Activated B cell treated with CpG ODN at 0.5 μM for 24 hours (primary cell): ENCODE data around the gene GPR135. TPM values are rescaled to one million over a fixed set of nuclear protein-coding genes. Genes with fewer than 3 reads are reported as not detected.

Experiments
- ATAC-seq: fragments of 200-7000 bp; cut with Tn5 transposase; one replicate; pipeline ENCODE4 v1.10.0; 2021; ENCODE audit warnings: low read depth, mild to moderate bottlenecking, moderate library complexity
- CTCF ChIA-PET: fragments of 350-600 bp; sonication (Branson Sonifier 250); formaldehyde crosslinking; loops from one replicate; lab custom pipeline; 2021; ENCODE audit warnings: antibody characterized with exemption; lab: Charles Lee
- POLR2A ChIA-PET: fragments of 350-600 bp; sonication (Branson Sonifier 250); formaldehyde crosslinking; loops from one replicate; lab custom pipeline; 2021; ENCODE audit warnings: antibody characterized with exemption; lab: Charles Lee
- DNase-seq: peaks from one replicate; pipeline ENCODE4 v3.0.0; 2022
- H3K27ac Mint-ChIP-seq: one replicate; pipeline ENCODE4 v1.8.0; 2020; ENCODE audit warnings: mixed read lengths
- H3K27me3 Mint-ChIP-seq: one replicate; pipeline ENCODE4 v1.8.0; 2021; ENCODE audit warnings: mixed read lengths
- H3K36me3 Mint-ChIP-seq: one replicate; pipeline ENCODE4 v1.8.0; 2021; ENCODE audit warnings: low read depth, mixed read lengths
- H3K4me1 Mint-ChIP-seq: one replicate; pipeline ENCODE4 v1.8.0; 2021; ENCODE audit warnings: mixed read lengths
- H3K4me3 Mint-ChIP-seq: one replicate; pipeline ENCODE4 v1.8.0; 2020; ENCODE audit warnings: mild to moderate bottlenecking, mixed read lengths
- H3K9me3 Mint-ChIP-seq: one replicate; pipeline ENCODE4 v1.8.0; 2020; ENCODE audit warnings: mixed read lengths
- intact Hi-C: fragments of 100-400 bp; cut with micrococcal nuclease; formaldehyde crosslinking; loops from one replicate; pipeline ENCODE4 v1.15.1; 2024
- total RNA-seq: library from RNA; stranded (reverse); gene quantifications from 2 replicates; pipeline ENCODE4 v1.2.3, GENCODE V29; 2022
- TF ChIP-seq, protein P1 (sequence below): fragments of 200-600 bp; IDR thresholded peaks from one replicate; pipeline ENCODE4 v1.8.0; 2022; ENCODE audit warnings: antibody characterized with exemption, mild to moderate bottlenecking

GPR135 gene
- total RNA-seq, 1 donor from 2014 or later: 1.5 TPM

GRCh38 chr14:59492384-59492783, 27.2 kb upstream of the GPR135 start:
- no peak for DNase-seq
- no peak overlapping the region for H3K27ac Mint-ChIP-seq
- H3K4me3 Mint-ChIP-seq: no peak overlapping the region
- CTCF ChIA-PET: no interaction called here
- POLR2A ChIA-PET: interaction anchor here (1.2 kb wide), 1 partner anchor 8 kb away, joined by 4 read pairs; the partner anchor contains the start of genes JKAMP and L3HYPDH
- no peak for ATAC-seq
- H3K27me3 Mint-ChIP-seq: no peaks in the 10 kb centered on the region
- H3K9me3 Mint-ChIP-seq: no peaks in the 10 kb centered on the region
- H3K4me1 Mint-ChIP-seq: peaks cover 4% of the 10 kb centered on the region
- TF ChIP-seq, protein P1, sequence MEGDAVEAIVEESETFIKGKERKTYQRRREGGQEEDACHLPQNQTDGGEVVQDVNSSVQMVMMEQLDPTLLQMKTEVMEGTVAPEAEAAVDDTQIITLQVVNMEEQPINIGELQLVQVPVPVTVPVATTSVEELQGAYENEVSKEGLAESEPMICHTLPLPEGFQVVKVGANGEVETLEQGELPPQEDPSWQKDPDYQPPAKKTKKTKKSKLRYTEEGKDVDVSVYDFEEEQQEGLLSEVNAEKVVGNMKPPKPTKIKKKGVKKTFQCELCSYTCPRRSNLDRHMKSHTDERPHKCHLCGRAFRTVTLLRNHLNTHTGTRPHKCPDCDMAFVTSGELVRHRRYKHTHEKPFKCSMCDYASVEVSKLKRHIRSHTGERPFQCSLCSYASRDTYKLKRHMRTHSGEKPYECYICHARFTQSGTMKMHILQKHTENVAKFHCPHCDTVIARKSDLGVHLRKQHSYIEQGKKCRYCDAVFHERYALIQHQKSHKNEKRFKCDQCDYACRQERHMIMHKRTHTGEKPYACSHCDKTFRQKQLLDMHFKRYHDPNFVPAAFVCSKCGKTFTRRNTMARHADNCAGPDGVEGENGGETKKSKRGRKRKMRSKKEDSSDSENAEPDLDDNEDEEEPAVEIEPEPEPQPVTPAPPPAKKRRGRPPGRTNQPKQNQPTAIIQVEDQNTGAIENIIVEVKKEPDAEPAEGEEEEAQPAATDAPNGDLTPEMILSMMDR: no peak
- intact Hi-C loops: no loop called here
- H3K36me3 Mint-ChIP-seq: peaks cover 88% of the 10 kb centered on the region

GRCh38 chr14:59490756-59491155, 25.6 kb upstream of the GPR135 start:
- Mint-ChIP-seq H3K9me3 (no peaks in the 10 kb centered on the region), H3K36me3 (peaks cover 79% of the 10 kb centered on the region), H3K4me1 (peaks cover 5% of the 10 kb centered on the region), H3K27me3 (no peaks in the 10 kb centered on the region), H3K4me3 (no peak overlapping the region), H3K27ac (no peak overlapping the region)
- ChIA-PET POLR2A (no interaction called here), CTCF (no interaction called here)
- intact Hi-C loops: no loop called here
- no peak for DNase-seq
- TF ChIP-seq, protein P1: no peak
- ATAC-seq: no peak

GRCh38 chr14:59484639-59485175, 19.5 kb upstream of the GPR135 start:
- ChIA-PET CTCF (interaction anchor here (0.7 to 2.3 kb wide), 8 partner anchors 10 to 699 kb away, joined by 3 to 9 read pairs (median 5); partner anchors contain the start of genes CCDC175, DAAM1 and GPR135), POLR2A (interaction anchor here (0.7 to 1.7 kb wide), 11 partner anchors 8 to 1089 kb away, joined by 3 to 13 read pairs (median 4); partner anchors contain the start of genes DAAM1, DHRS7, GPR135 and PPM1A)
- peak; percentile 56 for ATAC-seq
- H3K27me3 Mint-ChIP-seq: no peaks in the 10 kb centered on the region
- peaks cover 21% of the 10 kb centered on the region for H3K36me3 Mint-ChIP-seq
- TF ChIP-seq, protein P1: no peak
- intact Hi-C loops: loop anchor here (1.0 to 10.0 kb wide), 13 partner anchors 19 to 1285 kb away; partner anchors contain the start of genes CCDC175, DAAM1, DACT1 and DHRS7
- H3K4me3 Mint-ChIP-seq: peak overlapping the region; percentile 98
- H3K27ac Mint-ChIP-seq: peak overlapping the region; percentile 96
- H3K9me3 Mint-ChIP-seq: no peaks in the 10 kb centered on the region
- H3K4me1 Mint-ChIP-seq: peaks cover 52% of the 10 kb centered on the region
- no peak for DNase-seq

DNA sequence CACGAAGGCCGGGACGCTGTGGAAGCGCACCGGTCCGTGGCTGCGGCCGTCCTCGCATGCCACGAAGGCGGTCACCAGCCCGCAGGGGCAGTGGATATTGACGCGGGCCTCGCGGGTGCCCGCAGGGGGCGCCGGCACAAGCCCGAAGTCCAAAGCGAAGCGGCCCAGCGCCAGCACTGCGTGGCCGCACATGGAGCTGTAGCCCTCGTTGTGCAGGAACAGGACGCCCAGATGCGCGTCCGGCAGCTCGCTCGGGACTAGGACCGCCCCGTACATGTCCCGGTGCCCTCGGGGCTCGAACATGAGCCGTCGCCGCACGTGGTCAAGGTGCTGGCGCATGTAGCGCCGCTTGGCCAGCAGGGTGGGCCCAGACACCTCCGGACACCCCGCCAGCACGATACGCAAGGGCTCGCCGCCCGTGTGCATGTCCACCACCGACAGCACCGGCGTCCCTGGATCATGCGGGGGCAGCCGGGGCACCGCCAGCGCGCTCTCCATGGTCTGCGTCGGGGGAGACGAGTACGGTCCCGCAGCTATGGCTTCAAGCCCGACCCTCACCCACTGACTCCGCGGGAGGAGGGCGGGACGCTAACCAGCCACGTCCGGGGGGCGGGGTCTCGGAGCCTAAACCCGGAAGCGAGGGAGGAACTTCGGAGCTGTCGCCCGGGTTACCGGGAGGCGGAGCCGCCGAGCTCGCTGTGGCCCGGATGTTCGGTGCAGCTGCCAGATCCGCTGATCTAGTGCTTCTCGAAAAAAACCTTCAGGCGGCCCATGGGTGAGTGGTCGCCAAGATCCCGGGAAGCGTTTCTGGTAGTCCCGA, 18.8 kb upstream of the GPR135 start, which contains the start of the genes JKAMP and L3HYPDH:
JKAMP (plus strand) TSS at position 699 of the 820 bp plus-strand sequence; CDS start at position 772, 73 bp downstream.
L3HYPDH (minus strand) TSS at position 590 of the 820 bp plus-strand sequence; CDS start at position 498, 92 bp downstream.
- CTCF ChIA-PET: interaction anchor here (0.7 to 2.3 kb wide), 9 partner anchors 10 to 700 kb away, joined by 3 to 9 read pairs (median 5); partner anchors contain the start of genes CCDC175, DAAM1 and GPR135

More for the DNA sequence above, 18.8 kb upstream of the GPR135 start, which contains the start of the genes JKAMP and L3HYPDH:
- POLR2A ChIA-PET: interaction anchor here (0.7 to 1.7 kb wide), 12 partner anchors 8 to 1088 kb away, joined by 3 to 13 read pairs (median 4); partner anchors contain the start of genes DAAM1, DHRS7, GPR135 and PPM1A
- intact Hi-C loops: loop anchor here (1.0 to 10.0 kb wide), 14 partner anchors 19 to 1285 kb away; partner anchors contain the start of genes CCDC175, DAAM1, DACT1 and DHRS7
- DNase-seq: peak; percentile 96
- Mint-ChIP-seq H3K4me3 (peak within 1 kb of the TSS; percentile 98), H3K27me3 (no peaks in the 10 kb centered on the region), H3K9me3 (no peaks in the 10 kb centered on the region), H3K27ac (peak within 1 kb of the TSS; percentile 96), H3K36me3 (peaks cover 15% of the 10 kb centered on the region), H3K4me1 (peaks cover 52% of the 10 kb centered on the region)
- TF ChIP-seq, protein P1: no peak
- ATAC-seq: peak; percentile 92
